Fibroblast of lung (primary cell): Measurements from ENCODE around the gene MAP3K9. TPM values are rescaled to one million over a fixed set of nuclear protein-coding genes. Genes with fewer than 3 reads are reported as not detected.

Source experiments
- DNase-seq, 2 donors: peaks; one replicate each; pipeline versions ENCODE4 v3.0.0 to v3.0.0-alpha.2; 2010; ENCODE audit warnings: low read depth in 2 of 2
- H2AFZ ChIP-seq: 2 replicates; pipeline ENCODE4 v1.5.1; 2012; ENCODE audit warnings: low read length, control low read depth, inconsistent platforms
- H3K27ac ChIP-seq: 2 replicates; pipeline ENCODE4 v1.5.1; 2011; ENCODE audit warnings: low read length, control low read depth; ENCODE audit not compliant: insufficient read depth
- H3K27me3 ChIP-seq: 2 replicates; pipeline ENCODE4 v1.5.1; 2011; ENCODE audit warnings: mild to moderate bottlenecking, low read length; ENCODE audit not compliant: control insufficient read depth, insufficient read depth
- H3K36me3 ChIP-seq: 2 replicates; pipeline ENCODE4 v1.5.1; 2011; ENCODE audit warnings: low read length; ENCODE audit not compliant: control insufficient read depth, insufficient read depth
- H3K4me1 ChIP-seq: 2 replicates; pipeline ENCODE4 v1.5.1; 2011; ENCODE audit warnings: low read length; ENCODE audit not compliant: control insufficient read depth, insufficient read depth; ENCODE audit errors: extremely low read depth
- H3K4me2 ChIP-seq: 2 replicates; pipeline ENCODE4 v1.5.1; 2011; ENCODE audit warnings: low read length, control low read depth; ENCODE audit not compliant: insufficient read depth; ENCODE audit errors: extremely low read depth
- H3K4me3 ChIP-seq, 4 experiments: fragments of 200-600 bp in 1 of 4; sonication (generic) in 1 of 4; replicated peaks in 1 of 4; 2 replicates each; pipeline ENCODE4 v1.5.1; 2011 to 2016; ENCODE audit warnings: low read length in 4 of 4, low read depth in 3 of 4, mild to moderate bottlenecking in 3 of 4, control low read depth in 2 of 4, inconsistent platforms in 1 of 4, mixed read lengths in 1 of 4; ENCODE audit not compliant: insufficient read depth in 1 of 4; ENCODE audit errors: control extremely low read depth in 1 of 4
- H3K79me2 ChIP-seq: 2 replicates; pipeline ENCODE4 v1.5.1; 2012; ENCODE audit warnings: mild to moderate bottlenecking, low read length, inconsistent platforms; ENCODE audit not compliant: control insufficient read depth, insufficient read depth
- H3K9ac ChIP-seq: 2 replicates; pipeline ENCODE4 v1.5.1; 2011; ENCODE audit warnings: mild to moderate bottlenecking, low read length, control low read depth; ENCODE audit not compliant: insufficient read depth
- H3K9me3 ChIP-seq: 2 replicates; pipeline ENCODE4 v1.5.1; 2012; ENCODE audit warnings: low read depth, low read length; ENCODE audit not compliant: control insufficient read depth, insufficient read depth
- H4K20me1 ChIP-seq: 2 replicates; pipeline ENCODE4 v1.5.1; 2011; ENCODE audit warnings: low read length; ENCODE audit not compliant: control insufficient read depth, insufficient read depth; ENCODE audit errors: extremely low read depth
- EZH2 ChIP-seq: IDR thresholded peaks from 2 replicates; pipeline ENCODE4 v1.5.1; 2012; ENCODE audit warnings: low read length, control low read depth, mild to moderate bottlenecking; ENCODE audit errors: missing control alignments
- polyA plus RNA-seq, 2 donors: library from polyadenylated mRNA; depleted of rRNA in 1 of 2; stranded (reverse) in 1 of 2; unstranded in 1 of 2; fragments of >200 nt; gene quantifications; 2 replicates each; pipeline ENCODE4 v1.2.1, GENCODE V29; 2011 to 2012; ENCODE audit warnings: missing spikeins in 1 of 2
- total RNA-seq: library from RNA; depleted of rRNA; stranded (reverse); fragments of >200 nt; gene quantifications from 2 replicates; pipeline ENCODE4 v1.2.1, GENCODE V29; 2014
- TF ChIP-seq, protein P1 (sequence below), 2 donors: IDR thresholded peaks in 1 of 2; conservative IDR thresholded peaks in 1 of 2; 1 replicate in 1 of 2; 2 replicates in 1 of 2; pipeline ENCODE4 v1.5.1; 2011 to 2012; ENCODE audit warnings: low read length in 2 of 2, control low read depth in 1 of 2, inconsistent platforms in 1 of 2, low read depth in 1 of 2, mild to moderate bottlenecking in 1 of 2

The MAP3K9 gene
- total and polyA plus RNA-seq, 2 donors (not counting 1 experiment from before 2014, with no cell fraction given), result 0.17 to 0.27 TPM

GRCh38 chr14:70810621-70811020 lies 1.3 kb upstream of the MAP3K9 start:
- peaks cover 14% of the 10 kb centered on the region for H3K27me3 ChIP-seq
- no peaks in the 10 kb centered on the region for H3K79me2 ChIP-seq
- no peaks in the 10 kb centered on the region for H3K36me3 ChIP-seq
- no peak for DNase-seq
- no peaks in the 10 kb centered on the region for H3K4me1 ChIP-seq
- TF ChIP-seq, protein P1, sequence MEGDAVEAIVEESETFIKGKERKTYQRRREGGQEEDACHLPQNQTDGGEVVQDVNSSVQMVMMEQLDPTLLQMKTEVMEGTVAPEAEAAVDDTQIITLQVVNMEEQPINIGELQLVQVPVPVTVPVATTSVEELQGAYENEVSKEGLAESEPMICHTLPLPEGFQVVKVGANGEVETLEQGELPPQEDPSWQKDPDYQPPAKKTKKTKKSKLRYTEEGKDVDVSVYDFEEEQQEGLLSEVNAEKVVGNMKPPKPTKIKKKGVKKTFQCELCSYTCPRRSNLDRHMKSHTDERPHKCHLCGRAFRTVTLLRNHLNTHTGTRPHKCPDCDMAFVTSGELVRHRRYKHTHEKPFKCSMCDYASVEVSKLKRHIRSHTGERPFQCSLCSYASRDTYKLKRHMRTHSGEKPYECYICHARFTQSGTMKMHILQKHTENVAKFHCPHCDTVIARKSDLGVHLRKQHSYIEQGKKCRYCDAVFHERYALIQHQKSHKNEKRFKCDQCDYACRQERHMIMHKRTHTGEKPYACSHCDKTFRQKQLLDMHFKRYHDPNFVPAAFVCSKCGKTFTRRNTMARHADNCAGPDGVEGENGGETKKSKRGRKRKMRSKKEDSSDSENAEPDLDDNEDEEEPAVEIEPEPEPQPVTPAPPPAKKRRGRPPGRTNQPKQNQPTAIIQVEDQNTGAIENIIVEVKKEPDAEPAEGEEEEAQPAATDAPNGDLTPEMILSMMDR (conservative IDR thresholded peaks at IDR 0.05 in 1 of 2, IDR thresholded peaks at IDR 0.05 in 1 of 2; ENCODE audit: low read depth in 1 of 2, low read length in 2 of 2), result no peak
- no peak for TF ChIP-seq EZH2
- no peak overlapping the region for H3K27ac ChIP-seq
- no peak overlapping the region for H3K4me2 ChIP-seq
- no peak overlapping the region for H2AFZ ChIP-seq
- no peaks in the 10 kb centered on the region for H4K20me1 ChIP-seq
- H3K9me3 ChIP-seq, result no peaks in the 10 kb centered on the region
- H3K4me3 ChIP-seq, result no peak overlapping the region
- H3K9ac ChIP-seq, result no peak overlapping the region

DNA sequence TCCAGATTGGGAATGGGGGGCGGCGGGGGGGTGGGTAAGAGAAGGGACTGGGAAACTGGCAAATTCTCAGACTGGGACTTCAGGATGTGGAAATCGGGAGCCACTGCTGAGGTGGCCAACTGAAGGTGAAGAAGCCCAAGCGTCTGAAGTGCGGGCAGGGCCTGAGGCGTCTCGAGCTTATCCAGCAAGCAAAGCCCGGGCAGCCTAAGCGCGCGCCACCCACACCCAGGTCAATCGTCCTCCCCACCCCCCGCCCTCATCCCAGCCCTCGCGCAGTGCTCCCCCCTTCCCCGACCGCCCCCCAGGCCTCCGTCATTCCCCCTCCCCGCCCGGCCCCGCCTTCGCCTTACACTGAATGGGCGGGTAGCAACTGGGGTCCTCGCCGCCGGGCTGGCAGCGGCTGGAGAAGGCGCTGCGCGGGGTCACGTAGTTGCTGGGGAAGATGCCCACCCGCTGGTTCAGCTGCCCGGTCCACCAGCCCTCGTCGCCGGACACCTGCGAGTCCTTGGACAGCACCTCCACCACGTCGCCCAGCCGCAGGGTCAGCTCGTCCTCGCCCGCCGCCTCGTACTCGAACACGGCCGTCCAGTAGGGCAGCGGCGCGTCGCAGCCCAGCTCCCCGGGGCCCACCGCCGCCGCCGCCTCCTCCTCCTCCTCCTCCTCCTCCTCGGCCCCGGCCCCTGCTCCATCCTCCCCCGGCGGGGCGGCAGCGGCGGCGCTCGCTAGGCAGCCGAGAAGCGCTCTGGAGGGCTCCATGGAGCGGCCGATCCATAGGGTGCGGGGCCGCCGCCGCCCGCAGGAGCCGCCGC lies 693 bp downstream of the MAP3K9 start:
- Histone ChIP-seq H3K79me2 (no peaks in the 10 kb centered on the region), H3K4me2 (peak overlapping the region; percentile 54), H3K27me3 (peaks cover 14% of the 10 kb centered on the region), H3K4me3 (peak overlapping the region; percentile 34 to 60 (median 36)), H2AFZ (peak overlapping the region; percentile 20), H3K9ac (peak overlapping the region; percentile 4), H4K20me1 (no peaks in the 10 kb centered on the region), H3K36me3 (no peaks in the 10 kb centered on the region), H3K9me3 (no peaks in the 10 kb centered on the region), H3K4me1 (no peaks in the 10 kb centered on the region), H3K27ac (no peak overlapping the region)
- peak in 1 of 2 donors; percentile 10 for DNase-seq
- TF ChIP-seq, protein P1 (conservative IDR thresholded peaks at IDR 0.05 in 1 of 2, IDR thresholded peaks at IDR 0.05 in 1 of 2; ENCODE audit: low read depth in 1 of 2, low read length in 2 of 2), result no peak
- TF ChIP-seq EZH2, result peak; percentile 72

GRCh38 chr14:70807898-70808415 lies 1.4 kb downstream of the MAP3K9 start:
- Histone ChIP-seq H3K4me2 (peak overlapping the region; percentile 10), H3K79me2 (no peaks in the 10 kb centered on the region)

More at GRCh38 chr14:70807898-70808415, 1.4 kb downstream of the MAP3K9 start:
- DNase-seq, result peak in 1 of 2 donors; percentile 22
- Histone ChIP-seq H3K9me3 (no peaks in the 10 kb centered on the region), H3K4me1 (no peaks in the 10 kb centered on the region), H3K27ac (no peak overlapping the region), H3K27me3 (peaks cover 14% of the 10 kb centered on the region), H4K20me1 (no peaks in the 10 kb centered on the region), H2AFZ (no peak overlapping the region), H3K9ac (no peak overlapping the region), H3K36me3 (no peaks in the 10 kb centered on the region), H3K4me3 (peak overlapping the region in 1 of 4 experiments; percentile 31)
- TF ChIP-seq, protein P1 (conservative IDR thresholded peaks at IDR 0.05 in 1 of 2, IDR thresholded peaks at IDR 0.05 in 1 of 2; ENCODE audit: low read depth in 1 of 2, low read length in 2 of 2), result no peak
- TF ChIP-seq EZH2, result peak; percentile 64
